LNCAP (cell line): ENCODE data around the gene HS6ST3.

Experiments
- CTCF ChIP-seq: fragments of 450-650 bp; IDR thresholded peaks from 2 replicates; pipeline ENCODE4 v1.5.1; 2017; ENCODE audit warnings: mild to moderate bottlenecking

Gene HS6ST3

GRCh38 chr13:96646101-96646500 is 556.2 kb downstream of the HS6ST3 start:
- TF ChIP-seq CTCF: no peak

- no peak for TF ChIP-seq CTCF
Observed at GRCh38 chr13:96646515-96647211, 556.8 kb downstream of the HS6ST3 start.

- TF ChIP-seq CTCF: no peak
Observed at GRCh38 chr13:96650301-96650886, 560.5 kb downstream of the HS6ST3 start.

- no peak for TF ChIP-seq CTCF
Observed at GRCh38 chr13:96651598-96651997, 561.7 kb downstream of the HS6ST3 start.

GRCh38 chr13:96652506-96652905 is 562.6 kb downstream of the HS6ST3 start:
- TF ChIP-seq CTCF: no peak

- TF ChIP-seq CTCF: no peak
Observed at GRCh38 chr13:96661612-96662011, 571.7 kb downstream of the HS6ST3 start.

- TF ChIP-seq CTCF: no peak
Observed at GRCh38 chr13:96662036-96662435, 572.1 kb downstream of the HS6ST3 start.
